BJ (cell line): ENCODE results near the gene PLEKHA7. TPM values are rescaled to one million over a fixed set of nuclear protein-coding genes. Genes with fewer than 3 reads are reported as not detected.
"Not testable (repeated sequence)": the region's sequence is repeated elsewhere in the genome, so short reads cannot be mapped to it uniquely, and the experiment has no call there.

Experiments used
- CTCF ChIA-PET: fragments of 350-600 bp; formaldehyde crosslinking; extraction: SDS; loops from one replicate; lab custom pipeline; 2021; ENCODE audit warnings: antibody characterized with exemption, inconsistent platforms; lab: Yijun Ruan, JAX
- POLR2A ChIA-PET: fragments of 300-600 bp; sonication (Branson Sonifier 250); formaldehyde crosslinking; extraction: SDS; loops from one replicate; lab custom pipeline; 2021; ENCODE audit warnings: antibody characterized with exemption; lab: Charles Lee
- DNase-seq: peaks from one replicate; pipeline ENCODE4 v3.0.0-alpha.2; 2011; ENCODE audit warnings: low read depth
- H3K27me3 ChIP-seq: 2 replicates; pipeline ENCODE4 v1.6.0; 2011; ENCODE audit warnings: low read length; ENCODE audit not compliant: control insufficient read depth, insufficient read depth
- H3K36me3 ChIP-seq: 2 replicates; pipeline ENCODE4 v1.5.1; 2011; ENCODE audit warnings: low read length; ENCODE audit not compliant: control insufficient read depth, insufficient read depth
- H3K4me3 ChIP-seq: 2 replicates; pipeline ENCODE4 v1.5.1; 2011; ENCODE audit warnings: low read depth, mild to moderate bottlenecking, control low read depth, low read length
- polyA plus RNA-seq: library from polyadenylated mRNA; depleted of rRNA; stranded (reverse); fragments of >200 nt; gene quantifications from 2 replicates; pipeline ENCODE4 v1.2.3, GENCODE V29; 2011
- TF ChIP-seq, protein P1 (sequence below): IDR thresholded peaks from 2 replicates; pipeline ENCODE4 v1.5.1; 2011; ENCODE audit warnings: low read depth, mild to moderate bottlenecking, control low read depth, inconsistent platforms, low read length, moderate library complexity; ENCODE audit not compliant: insufficient read depth

Gene PLEKHA7
- polyA plus RNA-seq, 1 experiment = 0.04 TPM

DNA sequence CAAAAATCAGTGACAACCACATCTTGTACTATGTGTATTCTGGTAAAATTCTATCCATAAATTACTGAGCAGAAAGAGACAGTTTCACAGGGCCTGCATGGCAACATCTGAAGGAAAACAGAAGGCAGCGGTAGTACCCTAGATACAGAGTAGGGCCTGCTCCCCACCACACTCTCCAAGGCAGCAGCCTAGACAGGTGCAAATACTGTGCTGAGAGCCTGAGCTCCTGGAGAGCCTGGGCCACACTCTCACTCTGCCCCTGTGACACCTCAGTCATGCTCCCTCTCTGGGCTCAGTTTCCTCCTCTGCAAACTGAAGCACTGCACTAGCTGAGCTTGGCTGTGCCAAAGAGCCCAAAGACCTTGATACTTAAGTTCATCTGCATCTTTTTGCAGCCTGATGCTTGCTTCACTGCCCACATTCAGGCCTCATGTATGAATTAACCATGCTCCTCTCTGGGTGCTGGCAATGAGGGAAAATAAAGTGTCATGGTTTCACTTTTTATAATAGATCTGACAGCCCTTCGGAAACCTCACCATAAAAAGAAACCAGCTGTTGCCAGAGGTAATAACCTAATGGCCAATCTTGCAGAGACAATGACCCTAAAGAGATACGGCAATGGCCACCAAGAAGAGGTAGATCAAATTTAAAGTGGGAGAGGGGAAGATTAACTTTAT lies 104.7 kb downstream of the PLEKHA7 start:
- Histone ChIP-seq H3K4me3 (no peak overlapping the region), H3K36me3 (no peaks in the 10 kb centered on the region), H3K27me3 (no peaks in the 10 kb centered on the region; the same call in 1 of the 2 replicates)
- TF ChIP-seq, protein P1, sequence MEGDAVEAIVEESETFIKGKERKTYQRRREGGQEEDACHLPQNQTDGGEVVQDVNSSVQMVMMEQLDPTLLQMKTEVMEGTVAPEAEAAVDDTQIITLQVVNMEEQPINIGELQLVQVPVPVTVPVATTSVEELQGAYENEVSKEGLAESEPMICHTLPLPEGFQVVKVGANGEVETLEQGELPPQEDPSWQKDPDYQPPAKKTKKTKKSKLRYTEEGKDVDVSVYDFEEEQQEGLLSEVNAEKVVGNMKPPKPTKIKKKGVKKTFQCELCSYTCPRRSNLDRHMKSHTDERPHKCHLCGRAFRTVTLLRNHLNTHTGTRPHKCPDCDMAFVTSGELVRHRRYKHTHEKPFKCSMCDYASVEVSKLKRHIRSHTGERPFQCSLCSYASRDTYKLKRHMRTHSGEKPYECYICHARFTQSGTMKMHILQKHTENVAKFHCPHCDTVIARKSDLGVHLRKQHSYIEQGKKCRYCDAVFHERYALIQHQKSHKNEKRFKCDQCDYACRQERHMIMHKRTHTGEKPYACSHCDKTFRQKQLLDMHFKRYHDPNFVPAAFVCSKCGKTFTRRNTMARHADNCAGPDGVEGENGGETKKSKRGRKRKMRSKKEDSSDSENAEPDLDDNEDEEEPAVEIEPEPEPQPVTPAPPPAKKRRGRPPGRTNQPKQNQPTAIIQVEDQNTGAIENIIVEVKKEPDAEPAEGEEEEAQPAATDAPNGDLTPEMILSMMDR = no peak
- ChIA-PET CTCF (no interaction called here), POLR2A (no interaction called here)
- DNase-seq = no peak

- ChIA-PET POLR2A (no interaction called here), CTCF (interaction anchor here (1.7 kb wide), 1 partner anchor 10 kb away, joined by 4 read pairs; no protein-coding TSS in a partner anchor)
- no peak overlapping the region for H3K4me3 ChIP-seq
- H3K36me3 ChIP-seq = no peaks in the 10 kb centered on the region
- no peak for DNase-seq
- H3K27me3 ChIP-seq = no peaks in the 10 kb centered on the region
- TF ChIP-seq, protein P1 = no peak
Observed at GRCh38 chr11:16905375-16905774, 108.8 kb downstream of the PLEKHA7 start.

DNA sequence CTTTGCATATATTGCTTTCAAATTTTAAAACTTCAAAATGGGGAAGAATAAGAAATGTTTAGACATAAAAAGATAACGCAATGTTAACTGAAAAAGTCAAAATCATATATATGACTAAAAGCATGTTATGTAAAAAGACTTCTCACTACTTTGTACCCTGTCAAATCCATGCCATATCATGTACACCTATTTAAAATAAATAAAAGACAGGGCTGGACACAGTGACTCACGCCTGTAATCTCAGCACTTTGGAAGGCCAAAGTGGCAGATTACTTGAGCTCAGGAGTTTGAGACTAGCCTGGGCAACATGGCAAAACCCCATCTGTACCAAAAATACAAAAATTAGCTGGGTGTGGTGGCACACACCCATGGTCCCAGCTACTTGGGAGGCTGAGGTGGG lies 109.5 kb downstream of the PLEKHA7 start:
- H3K36me3 ChIP-seq, DNase-seq, POLR2A ChIA-PET, H3K27me3 ChIP-seq, H3K4me3 ChIP-seq: not testable (repeated sequence)
- CTCF ChIA-PET = interaction anchor here (1.7 kb wide), 1 partner anchor 10 kb away, joined by 4 read pairs; no protein-coding TSS in a partner anchor

GRCh38 chr11:16902781-16903378 lies 111.3 kb downstream of the PLEKHA7 start:
- H3K36me3 ChIP-seq = no peaks in the 10 kb centered on the region
- H3K27me3 ChIP-seq = no peaks in the 10 kb centered on the region
- TF ChIP-seq, protein P1 = no peak
- no peak for DNase-seq
- POLR2A ChIA-PET = no interaction called here
- CTCF ChIA-PET = interaction anchor here (0.9 kb wide), 1 partner anchor 83 kb away, joined by 3 read pairs; no protein-coding TSS in a partner anchor
- no peak overlapping the region for H3K4me3 ChIP-seq

- H3K36me3 ChIP-seq = no peaks in the 10 kb centered on the region
- CTCF ChIA-PET = interaction anchor here (0.9 kb wide), 1 partner anchor 82 kb away, joined by 3 read pairs; no protein-coding TSS in a partner anchor
- H3K4me3 ChIP-seq = no peak overlapping the region
- POLR2A ChIA-PET = no interaction called here
- H3K27me3 ChIP-seq = no peaks in the 10 kb centered on the region
- DNase-seq = no peak
- TF ChIP-seq, protein P1 = no peak
Observed at GRCh38 chr11:16902182-16902581, 112.0 kb downstream of the PLEKHA7 start.
